NCI-H1436 treated with DMSO at 0.1 percent for 48 hours (cell line): ENCODE data around the gene ATP6V0A4.
"Not testable (repeated sequence)": the region's sequence is repeated elsewhere in the genome, so short reads cannot be mapped to it uniquely, and the experiment has no call there.

Experiments used
- DNase-seq: peaks from one replicate; lab custom pipeline; 2025; lab: John Stamatoyannopoulos, UW

The ATP6V0A4 gene

GRCh38 chr7:138802706-138803105 lies 4.7 kb upstream of the ATP6V0A4 start:
- no peak for DNase-seq

DNA sequence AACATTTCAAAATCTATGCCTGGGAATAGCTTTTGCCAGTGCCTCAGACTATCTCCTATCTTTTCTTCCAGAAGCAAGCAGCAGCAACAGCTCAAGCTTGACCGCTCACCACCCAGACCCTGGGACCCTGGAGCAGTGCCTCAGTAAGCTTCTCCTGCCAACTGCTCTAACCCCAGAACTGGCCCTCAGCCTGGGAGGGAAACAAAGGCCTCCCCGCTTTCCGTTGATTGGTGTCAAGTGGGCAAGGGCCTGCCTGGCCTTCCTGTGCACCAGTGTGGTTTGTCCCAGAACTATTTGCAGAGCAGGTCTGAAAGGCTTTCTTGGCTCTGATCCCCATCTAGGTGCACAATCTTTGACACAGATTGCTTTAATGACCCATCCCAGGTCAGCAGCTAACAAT lies 3.3 kb upstream of the ATP6V0A4 start:
- DNase-seq = no peak

- no peak for DNase-seq
Observed at GRCh38 chr7:138799336-138800000, 1.5 kb upstream of the ATP6V0A4 start.

DNA sequence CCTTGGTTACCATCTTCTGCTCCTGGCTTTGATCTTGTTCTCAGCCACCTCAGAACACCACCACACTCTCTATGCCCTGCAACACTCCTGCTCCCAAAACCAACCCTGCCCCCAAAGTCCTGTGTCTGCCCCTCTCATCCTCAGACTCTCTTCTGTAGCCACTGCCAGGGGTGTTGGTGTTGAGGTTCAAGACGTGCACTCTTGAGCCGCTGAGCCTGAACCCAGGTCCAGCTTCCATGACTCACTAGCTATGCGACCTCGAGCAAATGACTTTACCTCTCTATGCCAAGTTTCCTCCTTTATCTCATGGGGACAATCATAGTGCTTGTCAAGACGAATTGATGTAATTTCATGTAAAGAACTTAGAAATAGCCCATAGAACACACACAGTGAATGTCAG lies 840 bp upstream of the ATP6V0A4 start:
- DNase-seq = no peak

DNA sequence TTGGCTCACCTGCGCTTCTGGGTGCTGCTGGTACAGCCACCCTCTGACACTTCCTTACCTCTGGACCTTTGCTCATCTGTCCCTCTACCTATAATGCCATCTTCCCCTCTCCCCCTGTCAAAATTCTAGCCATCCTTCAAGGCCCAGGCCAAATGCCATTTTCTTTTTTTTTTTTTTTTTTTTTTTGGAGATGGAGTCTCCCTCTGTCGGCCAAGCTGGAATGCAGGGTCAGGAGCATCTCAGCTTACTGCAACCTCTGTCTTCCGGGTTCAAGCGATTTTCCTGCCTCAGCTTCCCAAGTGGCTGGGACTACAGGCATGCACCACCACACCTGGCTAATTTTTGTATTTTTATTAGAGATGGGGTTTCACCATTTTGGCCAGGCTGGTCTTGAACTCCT lies 950 bp downstream of the ATP6V0A4 start:
- DNase-seq = not testable (repeated sequence)

- no peak for DNase-seq
Observed at GRCh38 chr7:138796038-138796615, 1.9 kb downstream of the ATP6V0A4 start.

GRCh38 chr7:138785587-138786437 lies 12.2 kb downstream of the ATP6V0A4 start:
- DNase-seq = no peak

GRCh38 chr7:138784692-138785091 lies 13.3 kb downstream of the ATP6V0A4 start:
- DNase-seq = no peak

DNA sequence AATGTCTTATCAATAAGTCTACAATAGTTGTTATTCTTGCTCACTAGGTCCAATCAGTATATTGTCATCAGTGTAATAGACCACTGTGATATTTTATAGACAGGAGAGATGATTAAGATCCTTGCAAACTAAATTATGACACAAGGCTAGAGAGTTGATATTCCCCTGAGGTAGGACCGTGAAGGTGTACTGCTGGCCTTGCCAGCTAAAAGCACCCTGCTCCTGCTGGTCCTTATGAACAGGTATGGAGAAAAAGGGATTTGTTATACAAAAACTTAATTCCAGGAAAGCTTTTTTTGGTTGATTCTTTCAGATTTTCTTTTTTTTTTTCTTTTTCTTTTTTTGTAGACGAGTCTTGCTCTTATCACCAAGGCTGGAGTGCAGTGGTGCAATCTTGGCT lies 17.0 kb downstream of the ATP6V0A4 start:
- no peak for DNase-seq

GRCh38 chr7:138776166-138776833 lies 21.7 kb downstream of the ATP6V0A4 start:
- no peak for DNase-seq

DNA sequence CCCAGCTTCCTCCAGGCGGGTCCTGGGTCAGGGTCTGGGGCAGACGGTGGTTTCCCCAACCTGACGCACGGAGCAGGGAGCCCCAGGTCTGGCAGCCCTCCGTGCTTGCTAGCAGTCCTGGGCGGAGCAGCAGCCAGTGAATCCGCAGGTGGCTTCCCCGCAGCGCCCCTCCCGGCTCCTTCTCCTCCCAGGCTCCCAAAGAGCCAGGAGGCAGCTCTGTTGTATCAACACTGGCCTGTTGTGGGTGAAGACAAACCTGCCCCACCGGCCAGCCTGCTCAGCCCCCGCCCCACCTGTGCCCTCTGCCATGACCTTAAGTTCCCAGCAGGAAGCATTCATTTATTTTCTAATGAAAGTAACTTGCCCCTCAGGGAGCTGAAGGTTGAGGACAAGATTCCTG lies 24.2 kb downstream of the ATP6V0A4 start:
- no peak for DNase-seq

- no peak for DNase-seq
Observed at GRCh38 chr7:138773176-138773575, 24.8 kb downstream of the ATP6V0A4 start.

DNA sequence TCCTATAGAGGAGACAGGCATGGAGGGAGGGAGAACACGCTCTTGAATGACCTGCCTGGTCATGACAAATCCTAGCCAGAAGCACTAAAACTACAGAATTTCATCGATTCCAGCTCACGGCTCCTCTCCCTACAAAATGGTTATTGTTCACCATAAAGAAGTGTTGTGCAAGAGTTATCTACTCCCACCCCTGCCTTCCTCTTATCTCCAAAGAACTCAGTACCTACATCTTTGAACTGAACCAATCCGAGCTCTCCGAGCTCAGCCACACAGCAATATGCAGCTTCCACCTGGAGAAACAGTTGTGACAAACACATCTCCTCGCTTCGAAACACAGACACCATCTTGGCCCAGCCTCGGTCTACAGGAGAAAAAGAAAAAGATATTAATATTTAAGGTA lies 27.1 kb downstream of the ATP6V0A4 start:
- DNase-seq = no peak

DNA sequence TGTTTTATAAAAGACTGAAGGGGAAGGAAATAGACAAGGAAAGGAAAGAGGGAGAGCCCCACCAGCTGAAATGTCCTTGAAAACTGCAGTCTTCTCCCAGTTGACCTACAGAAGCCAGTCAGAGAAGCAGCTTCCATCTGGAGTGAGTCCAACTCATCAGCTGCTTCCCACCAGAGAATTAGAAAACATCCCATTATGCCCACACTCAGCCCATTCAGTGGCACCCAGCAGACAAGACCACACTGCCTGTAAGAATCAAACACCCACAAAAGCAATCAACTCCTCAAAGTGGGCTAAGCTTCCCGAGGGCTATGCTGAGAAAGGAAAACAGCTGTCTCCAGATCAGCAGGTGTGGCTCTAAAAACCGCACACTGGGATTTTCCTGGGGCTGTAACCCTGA lies 29.8 kb downstream of the ATP6V0A4 start:
- DNase-seq = no peak

GRCh38 chr7:138756591-138757242 lies 41.3 kb downstream of the ATP6V0A4 start:
- DNase-seq = no peak

GRCh38 chr7:138755842-138756590 lies 42.0 kb downstream of the ATP6V0A4 start:
- no peak for DNase-seq

- no peak for DNase-seq
Observed at GRCh38 chr7:138755331-138755747, 42.7 kb downstream of the ATP6V0A4 start.

DNA sequence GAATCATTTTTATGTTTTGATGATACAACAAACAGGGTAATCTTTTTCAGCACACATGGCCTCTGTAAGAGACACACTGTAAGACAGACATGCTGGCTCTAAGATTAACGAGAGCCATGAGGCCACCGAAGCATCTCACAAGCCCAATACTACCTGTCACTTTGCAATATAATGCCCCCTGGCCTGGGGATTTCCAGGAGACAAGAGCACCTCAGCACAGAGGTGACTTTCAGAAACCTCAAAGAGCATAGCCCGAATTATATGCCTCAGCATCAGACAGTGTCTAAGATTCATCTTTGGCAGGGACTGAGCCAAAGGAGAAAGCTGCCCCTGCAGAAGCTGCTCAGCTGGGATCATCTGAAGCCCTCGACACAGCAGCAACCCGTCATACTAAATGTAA lies 44.4 kb downstream of the ATP6V0A4 start:
- DNase-seq = no peak

GRCh38 chr7:138753150-138753518 lies 44.9 kb downstream of the ATP6V0A4 start:
- DNase-seq = no peak

DNA sequence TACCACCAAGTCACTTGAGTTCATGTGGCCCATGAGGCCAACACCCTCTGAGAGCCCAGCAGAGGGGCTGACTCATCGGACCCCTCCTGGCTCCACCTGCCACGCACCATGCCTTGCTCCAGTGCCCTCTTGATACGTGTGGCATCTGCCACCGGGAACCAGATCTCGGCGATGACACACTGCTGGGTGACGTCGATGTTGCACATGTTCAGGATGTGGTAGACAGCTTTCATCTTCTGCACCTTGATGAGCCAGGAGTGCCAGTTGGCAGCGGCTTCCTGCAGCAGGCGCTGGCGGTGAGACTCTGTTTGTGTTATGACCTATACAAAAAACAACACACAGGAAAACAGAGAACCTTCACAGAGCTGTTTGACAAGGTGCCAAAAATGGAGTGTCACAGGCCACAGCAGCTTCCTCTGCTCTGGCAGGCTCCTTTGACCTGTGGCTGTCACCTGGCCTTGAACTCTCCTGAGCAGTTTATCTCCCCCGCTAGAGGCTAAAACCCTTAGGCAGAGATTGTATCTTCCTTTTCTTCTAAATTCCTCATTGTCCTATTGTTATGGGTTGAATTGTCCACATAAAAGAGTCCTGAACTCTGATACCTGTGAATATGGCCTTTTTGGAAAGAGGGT lies 45.4 kb downstream of the ATP6V0A4 start:
- DNase-seq = no peak

DNA sequence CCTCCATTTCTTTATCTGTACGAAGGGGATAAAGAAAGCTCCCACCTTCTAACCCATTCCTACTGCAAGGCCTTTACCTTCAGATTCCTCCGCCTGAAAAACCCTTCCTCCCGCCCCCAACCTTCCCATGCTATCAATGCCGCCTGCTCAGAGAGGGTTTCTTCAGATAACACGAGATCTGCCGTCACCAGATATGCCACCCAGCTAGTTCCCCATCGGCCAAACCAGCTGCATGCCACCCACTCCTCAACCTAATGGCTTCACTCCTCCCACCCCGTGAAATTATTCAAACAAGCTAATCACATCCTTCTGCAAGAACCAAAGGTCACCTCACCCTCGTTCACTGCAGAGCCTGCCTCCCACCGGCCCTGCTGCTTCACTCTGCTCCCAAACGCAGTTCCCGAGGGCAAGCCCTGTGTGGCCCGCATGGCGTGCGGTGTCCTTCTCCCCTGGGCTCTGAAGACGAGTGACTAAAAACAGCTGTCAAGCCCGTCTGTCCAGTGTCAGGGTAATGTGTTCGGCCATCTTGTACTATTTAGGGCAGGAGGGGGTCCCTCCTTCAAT lies 47.0 kb downstream of the ATP6V0A4 start:
- DNase-seq = no peak
